ENCODE results near the gene IDI2.
A peak's percentile ranks its signal among the peaks of the same experiment; 100 is the strongest.

IDI2 gene

GRCh38 chr10:994836-995558, 30.7 kb downstream of the IDI2 start:
- Histone ChIP-seq H3K27me3 (ENCODE audit: control insufficient read depth, insufficient read depth, low read length) (no peaks in the 10 kb centered on the region), H3K4me3 (ENCODE audit: low read length) (no peak overlapping the region), H3K27ac (ENCODE audit: low read length) (no peak overlapping the region), H3K36me3 (ENCODE audit: control insufficient read depth, insufficient read depth, low read length) (peaks cover 45% of the 10 kb centered on the region), H3K9me3 (ENCODE audit: control insufficient read depth, insufficient read depth, low read length) (no peaks in the 10 kb centered on the region), H3K4me1 (ENCODE audit: control insufficient read depth, insufficient read depth, low read length) (no peaks in the 10 kb centered on the region)
- DNase-seq (ENCODE audit: low read depth, low spot score) = no peak
- no CpG with 5 or more reads among the region's 6 CpGs for WGBS (ENCODE audit: insufficient coverage, insufficient read length)

- no peak for DNase-seq (ENCODE audit: low read depth, low spot score)
These were observed 32.8 kb downstream of the IDI2 start for GRCh38 chr10:992871-993270.

GRCh38 chr10:992467-992866, 33.2 kb downstream of the IDI2 start:
- Histone ChIP-seq H3K27ac (ENCODE audit: low read length) (no peak overlapping the region), H3K36me3 (ENCODE audit: control insufficient read depth, insufficient read depth, low read length) (peaks cover 27% of the 10 kb centered on the region), H3K4me3 (ENCODE audit: low read length) (no peak overlapping the region), H3K4me1 (ENCODE audit: control insufficient read depth, insufficient read depth, low read length) (no peaks in the 10 kb centered on the region), H3K9me3 (ENCODE audit: control insufficient read depth, insufficient read depth, low read length) (no peaks in the 10 kb centered on the region), H3K27me3 (ENCODE audit: control insufficient read depth, insufficient read depth, low read length) (no peaks in the 10 kb centered on the region)
- 100% methylated on average over 5 of the region's 6 CpGs for WGBS (ENCODE audit: insufficient coverage, insufficient read length)
- DNase-seq (ENCODE audit: low read depth, low spot score) = no peak

More at GRCh38 chr10:992871-993270, 32.8 kb downstream of the IDI2 start:
- no peak overlapping the region for H3K27ac ChIP-seq (ENCODE audit: low read length)
- no peaks in the 10 kb centered on the region for H3K4me1 ChIP-seq (ENCODE audit: control insufficient read depth, insufficient read depth, low read length)
- H3K4me3 ChIP-seq (ENCODE audit: low read length) = no peak overlapping the region
- no peaks in the 10 kb centered on the region for H3K9me3 ChIP-seq (ENCODE audit: control insufficient read depth, insufficient read depth, low read length)
- H3K36me3 ChIP-seq (ENCODE audit: control insufficient read depth, insufficient read depth, low read length) = peaks cover 31% of the 10 kb centered on the region
- no peaks in the 10 kb centered on the region for H3K27me3 ChIP-seq (ENCODE audit: control insufficient read depth, insufficient read depth, low read length)

- H3K36me3 ChIP-seq (ENCODE audit: control insufficient read depth, insufficient read depth, low read length) = peaks cover 16% of the 10 kb centered on the region
- no CpG with 5 or more reads among the region's 6 CpGs for WGBS (ENCODE audit: insufficient coverage, insufficient read length)
- H3K4me3 ChIP-seq (ENCODE audit: low read length) = no peak overlapping the region
- H3K27ac ChIP-seq (ENCODE audit: low read length) = no peak overlapping the region
- no peaks in the 10 kb centered on the region for H3K9me3 ChIP-seq (ENCODE audit: control insufficient read depth, insufficient read depth, low read length)
- no peaks in the 10 kb centered on the region for H3K4me1 ChIP-seq (ENCODE audit: control insufficient read depth, insufficient read depth, low read length)
- H3K27me3 ChIP-seq (ENCODE audit: control insufficient read depth, insufficient read depth, low read length) = no peaks in the 10 kb centered on the region
- no peak for DNase-seq (ENCODE audit: low read depth, low spot score)
These were observed 34.9 kb downstream of the IDI2 start for GRCh38 chr10:990808-991207.

GRCh38 chr10:988667-989545, 36.8 kb downstream of the IDI2 start:
- no CpG with 5 or more reads among the region's 42 CpGs for WGBS (ENCODE audit: insufficient coverage, insufficient read length)
- H3K9me3 ChIP-seq (ENCODE audit: control insufficient read depth, insufficient read depth, low read length) = no peaks in the 10 kb centered on the region
- no peaks in the 10 kb centered on the region for H3K27me3 ChIP-seq (ENCODE audit: control insufficient read depth, insufficient read depth, low read length)
- no peak overlapping the region for H3K27ac ChIP-seq (ENCODE audit: low read length)
- no peaks in the 10 kb centered on the region for H3K4me1 ChIP-seq (ENCODE audit: control insufficient read depth, insufficient read depth, low read length)
- no peak for DNase-seq (ENCODE audit: low read depth, low spot score)
- peaks cover 11% of the 10 kb centered on the region; the same call in 1 of the 2 replicates for H3K36me3 ChIP-seq (ENCODE audit: control insufficient read depth, insufficient read depth, low read length)
- H3K4me3 ChIP-seq (ENCODE audit: low read length) = peak overlapping the region; percentile 94

- Histone ChIP-seq H3K27me3 (ENCODE audit: control insufficient read depth, insufficient read depth, low read length) (no peaks in the 10 kb centered on the region), H3K9me3 (ENCODE audit: control insufficient read depth, insufficient read depth, low read length) (no peaks in the 10 kb centered on the region), H3K4me3 (ENCODE audit: low read length) (peak within 1 kb of the TSS; percentile 94), H3K4me1 (ENCODE audit: control insufficient read depth, insufficient read depth, low read length) (no peaks in the 10 kb centered on the region), H3K36me3 (ENCODE audit: control insufficient read depth, insufficient read depth, low read length) (peaks cover 6% of the 10 kb centered on the region; the same call in 1 of the 2 replicates), H3K27ac (ENCODE audit: low read length) (no peak within 1 kb of the TSS)
- DNase-seq (ENCODE audit: low read depth, low spot score) = peak; percentile 94
- no CpG with 5 or more reads among the region's 74 CpGs for WGBS (ENCODE audit: insufficient coverage, insufficient read length)
These were observed 37.6 kb downstream of the IDI2 start, which contains the start of gene GTPBP4 for GRCh38 chr10:987870-988666. Gene GTPBP4 (plus strand): TSS chr10:988434. CDS start chr10:988480, 46 bp downstream.

- H3K4me1 ChIP-seq (ENCODE audit: control insufficient read depth, insufficient read depth, low read length) = no peaks in the 10 kb centered on the region
- H3K36me3 ChIP-seq (ENCODE audit: control insufficient read depth, insufficient read depth, low read length) = peaks cover 1% of the 10 kb centered on the region; the same call in 1 of the 2 replicates
- H3K9me3 ChIP-seq (ENCODE audit: control insufficient read depth, insufficient read depth, low read length) = no peaks in the 10 kb centered on the region
- H3K27ac ChIP-seq (ENCODE audit: low read length) = no peak overlapping the region
- peak overlapping the region; percentile 94 for H3K4me3 ChIP-seq (ENCODE audit: low read length)
- WGBS (ENCODE audit: insufficient coverage, insufficient read length) = no CpG with 5 or more reads among the region's 7 CpGs
- H3K27me3 ChIP-seq (ENCODE audit: control insufficient read depth, insufficient read depth, low read length) = no peaks in the 10 kb centered on the region
- DNase-seq (ENCODE audit: low read depth, low spot score) = no peak
These were observed 38.1 kb downstream of the IDI2 start for GRCh38 chr10:987620-987869.

GRCh38 chr10:986881-987619, 38.6 kb downstream of the IDI2 start:
- H3K27ac ChIP-seq (ENCODE audit: low read length) = no peak overlapping the region
- no peaks in the 10 kb centered on the region for H3K27me3 ChIP-seq (ENCODE audit: control insufficient read depth, insufficient read depth, low read length)
- H3K4me1 ChIP-seq (ENCODE audit: control insufficient read depth, insufficient read depth, low read length) = no peaks in the 10 kb centered on the region
- no peaks in the 10 kb centered on the region for H3K9me3 ChIP-seq (ENCODE audit: control insufficient read depth, insufficient read depth, low read length)
- H3K4me3 ChIP-seq (ENCODE audit: low read length) = peak overlapping the region; percentile 94; the same call in 1 of the 2 replicates
- no peaks in the 10 kb centered on the region for H3K36me3 ChIP-seq (ENCODE audit: control insufficient read depth, insufficient read depth, low read length)
- DNase-seq (ENCODE audit: low read depth, low spot score) = no peak
- 100% methylated on average over 3 of the region's 14 CpGs for WGBS (ENCODE audit: insufficient coverage, insufficient read length)

GRCh38 chr10:986137-986825, 39.4 kb downstream of the IDI2 start:
- H3K9me3 ChIP-seq (ENCODE audit: control insufficient read depth, insufficient read depth, low read length) = no peaks in the 10 kb centered on the region
- no peak overlapping the region for H3K27ac ChIP-seq (ENCODE audit: low read length)
- no peaks in the 10 kb centered on the region for H3K36me3 ChIP-seq (ENCODE audit: control insufficient read depth, insufficient read depth, low read length)
- H3K4me1 ChIP-seq (ENCODE audit: control insufficient read depth, insufficient read depth, low read length) = no peaks in the 10 kb centered on the region
- no peaks in the 10 kb centered on the region for H3K27me3 ChIP-seq (ENCODE audit: control insufficient read depth, insufficient read depth, low read length)
- WGBS (ENCODE audit: insufficient coverage, insufficient read length) = no CpG with 5 or more reads among the region's 7 CpGs
- H3K4me3 ChIP-seq (ENCODE audit: low read length) = no peak overlapping the region
- no peak for DNase-seq (ENCODE audit: low read depth, low spot score)
